Stomach (tissue), 4 donors: ENCODE data around the gene NISCH.

Experiments used
- EP300 ChIP-seq: sonication (generic); formaldehyde crosslinking; IDR thresholded peaks from one replicate; pipeline ENCODE4 v1.6.1; 2017; ENCODE audit warnings: antibody characterized with exemption
- POLR2A ChIP-seq, 4 donors: fragments of 450-650 bp; IDR thresholded peaks; one replicate each; pipeline ENCODE4 v1.6.1; 2016; ENCODE audit warnings: antibody characterized with exemption in 4 of 4, control low read depth in 2 of 4, mild to moderate bottlenecking in 1 of 4, moderate library complexity in 1 of 4
- POLR2AphosphoS5 ChIP-seq, 3 donors: sonication (generic); formaldehyde crosslinking; IDR thresholded peaks; one replicate each; pipeline ENCODE4 v1.6.1; 2016; ENCODE audit warnings: antibody characterized with exemption in 3 of 3
- TF ChIP-seq, protein P1 (sequence below), 7 experiments: fragments of 450-650 bp in 4 of 7; fragments of 200-600 bp in 3 of 7; sonication (generic) in 3 of 7; IDR thresholded peaks; one replicate each; pipeline ENCODE4 v1.5.1; 2016 to 2019; ENCODE audit warnings: antibody characterized with exemption in 7 of 7, control low read depth in 2 of 7, mild to moderate bottlenecking in 1 of 7

DNA sequence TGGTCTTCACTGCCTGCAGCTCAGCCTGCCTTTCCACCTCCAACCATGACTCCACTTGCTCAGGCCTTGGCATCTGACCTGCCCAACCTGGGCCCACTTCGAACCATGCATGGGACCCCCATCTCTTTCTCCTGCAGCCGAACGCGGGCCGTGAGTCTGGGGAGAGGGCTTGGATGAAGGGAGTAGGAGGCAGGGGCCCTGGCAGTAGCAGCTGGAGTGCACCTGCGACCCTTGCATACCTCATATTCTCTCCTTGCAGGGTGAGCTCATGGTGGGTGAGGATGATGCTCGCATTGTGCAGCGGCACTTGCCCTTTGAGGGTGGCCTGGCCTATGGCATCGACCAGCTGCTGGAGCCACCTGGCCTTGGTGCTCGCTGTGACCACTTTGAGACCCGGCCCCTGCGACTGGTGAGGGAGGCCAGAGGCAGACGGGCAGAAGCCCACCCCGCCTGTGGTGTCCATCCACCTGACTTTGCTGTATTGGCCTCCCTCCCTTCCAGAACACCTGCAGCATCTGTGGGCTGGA, 64.8 kb downstream of the NISCH start:
- TF ChIP-seq POLR2AphosphoS5 (IDR thresholded peaks at IDR 0.05) (no peak), EP300 (no peak), POLR2A (IDR thresholded peaks at IDR 0.05) (no peak)
- TF ChIP-seq, protein P1, sequence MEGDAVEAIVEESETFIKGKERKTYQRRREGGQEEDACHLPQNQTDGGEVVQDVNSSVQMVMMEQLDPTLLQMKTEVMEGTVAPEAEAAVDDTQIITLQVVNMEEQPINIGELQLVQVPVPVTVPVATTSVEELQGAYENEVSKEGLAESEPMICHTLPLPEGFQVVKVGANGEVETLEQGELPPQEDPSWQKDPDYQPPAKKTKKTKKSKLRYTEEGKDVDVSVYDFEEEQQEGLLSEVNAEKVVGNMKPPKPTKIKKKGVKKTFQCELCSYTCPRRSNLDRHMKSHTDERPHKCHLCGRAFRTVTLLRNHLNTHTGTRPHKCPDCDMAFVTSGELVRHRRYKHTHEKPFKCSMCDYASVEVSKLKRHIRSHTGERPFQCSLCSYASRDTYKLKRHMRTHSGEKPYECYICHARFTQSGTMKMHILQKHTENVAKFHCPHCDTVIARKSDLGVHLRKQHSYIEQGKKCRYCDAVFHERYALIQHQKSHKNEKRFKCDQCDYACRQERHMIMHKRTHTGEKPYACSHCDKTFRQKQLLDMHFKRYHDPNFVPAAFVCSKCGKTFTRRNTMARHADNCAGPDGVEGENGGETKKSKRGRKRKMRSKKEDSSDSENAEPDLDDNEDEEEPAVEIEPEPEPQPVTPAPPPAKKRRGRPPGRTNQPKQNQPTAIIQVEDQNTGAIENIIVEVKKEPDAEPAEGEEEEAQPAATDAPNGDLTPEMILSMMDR (IDR thresholded peaks at IDR 0.05): no peak
